Prostate gland (tissue), 2 donors: ENCODE data around the gene RBCK1. TPM values are rescaled to one million over a fixed set of nuclear protein-coding genes. Genes with fewer than 3 reads are reported as not detected.
A peak's percentile ranks its signal among the peaks of the same experiment; 100 is the strongest.

ENCODE experiments used
- DNase-seq: peaks from one replicate; pipeline ENCODE4 v3.0.0-alpha.2; 2019; ENCODE audit warnings: low spot score
- H3K27ac ChIP-seq, 2 donors: fragments of 200-600 bp; sonication (generic); 2 replicates each; pipeline ENCODE4 v1.5.1; 2017 to 2019
- H3K27me3 ChIP-seq: fragments of 200-600 bp; sonication (generic); replicated peaks from 2 replicates; pipeline ENCODE4 v1.5.1; 2019; ENCODE audit not compliant: insufficient read depth
- H3K36me3 ChIP-seq, 2 donors: fragments of 200-600 bp; sonication (generic); 1 replicate in 1 of 2; 2 replicates in 1 of 2; pipeline versions ENCODE4 v1.5.1 to v1.8.1; 2017 to 2019
- H3K4me1 ChIP-seq: fragments of 200-600 bp; sonication (generic); replicated peaks from 2 replicates; pipeline ENCODE4 v1.5.1; 2019
- H3K4me3 ChIP-seq, 2 donors: fragments of 200-600 bp; sonication (generic); 2 replicates each; pipeline ENCODE4 v1.5.1; 2017 to 2019
- H3K9me3 ChIP-seq: fragments of 200-600 bp; sonication (generic); 2 replicates; pipeline ENCODE4 v1.5.1; 2017
- POLR2A ChIP-seq: fragments of 450-650 bp; IDR thresholded peaks from one replicate; pipeline ENCODE4 v1.6.1; 2016; ENCODE audit warnings: antibody characterized with exemption, mild to moderate bottlenecking
- POLR2AphosphoS5 ChIP-seq: sonication (generic); formaldehyde crosslinking; IDR thresholded peaks from one replicate; pipeline ENCODE4 v1.6.1; 2017; ENCODE audit warnings: antibody characterized with exemption
- WGBS: methylation state at CpG from one replicate; pipeline ENCODE4 v1.1.5; 2018; 5-methylcytosine and 5-hydroxymethylcytosine counted together
- intact Hi-C: fragments of 100-400 bp; cut with DNase I; formaldehyde crosslinking; loops from one replicate; pipeline ENCODE4 v1.14.2; 2022
- small RNA-seq, 2 donors: library from RNA; depleted of rRNA; stranded (forward); fragments of <200 nt; gene quantifications; one replicate each; pipeline ENCODE3, GENCODE V24; 2016
- total RNA-seq, 2 donors: library from RNA; depleted of rRNA; stranded (reverse); fragments of >200 nt; gene quantifications; one replicate each; pipeline ENCODE4 v1.1.0, GENCODE V29; 2016
- TF ChIP-seq, protein P1 (sequence below), 4 experiments: fragments of 200-600 bp in 2 of 4; fragments of 450-650 bp in 2 of 4; sonication (generic) in 2 of 4; IDR thresholded peaks; 1 replicate in 3 of 4; 2 replicates in 1 of 4; pipeline ENCODE4 v1.5.1; 2016 to 2019; ENCODE audit warnings: antibody characterized with exemption in 4 of 4, mild to moderate bottlenecking in 2 of 4, moderate library complexity in 2 of 4

Gene RBCK1
- total RNA-seq, 2 donors from 2014 or later: 108 to 158 TPM

DNA sequence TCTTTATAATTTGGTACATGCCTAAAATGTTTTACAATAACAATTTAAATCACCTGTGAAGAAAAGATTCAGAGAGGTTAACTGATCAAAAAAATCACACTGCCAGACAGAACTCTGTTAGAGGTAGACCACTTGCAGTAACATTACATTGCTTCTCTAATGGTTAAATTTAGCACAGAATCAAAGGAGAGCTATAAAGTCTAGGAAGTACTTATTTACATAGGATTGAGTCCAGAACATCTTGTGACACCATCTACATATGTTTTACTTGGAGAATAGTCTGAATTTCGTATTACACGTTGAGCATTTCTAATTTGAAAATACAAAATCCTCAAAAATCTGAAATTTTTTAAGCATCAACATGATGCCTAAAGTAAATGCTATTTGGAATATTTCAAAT lies 71.4 kb downstream of the RBCK1 start:
- Histone ChIP-seq H3K9me3 (no peaks in the 10 kb centered on the region), H3K27ac (no peak overlapping the region), H3K36me3 (peaks cover 0 to 7% of the 10 kb centered on the region in 2 donors), H3K4me1 (no peaks in the 10 kb centered on the region), H3K27me3 (no peaks in the 10 kb centered on the region), H3K4me3 (no peak overlapping the region)
- intact Hi-C loops: loop anchor here (2.0 kb wide), 1 partner anchor 125 kb away; no protein-coding TSS in a partner anchor
- DNase-seq: no peak
- WGBS: 22% methylated on average over 2 of the region's 2 CpGs
- TF ChIP-seq POLR2A (no peak), POLR2AphosphoS5 (peak; percentile 5)
- TF ChIP-seq, protein P1, sequence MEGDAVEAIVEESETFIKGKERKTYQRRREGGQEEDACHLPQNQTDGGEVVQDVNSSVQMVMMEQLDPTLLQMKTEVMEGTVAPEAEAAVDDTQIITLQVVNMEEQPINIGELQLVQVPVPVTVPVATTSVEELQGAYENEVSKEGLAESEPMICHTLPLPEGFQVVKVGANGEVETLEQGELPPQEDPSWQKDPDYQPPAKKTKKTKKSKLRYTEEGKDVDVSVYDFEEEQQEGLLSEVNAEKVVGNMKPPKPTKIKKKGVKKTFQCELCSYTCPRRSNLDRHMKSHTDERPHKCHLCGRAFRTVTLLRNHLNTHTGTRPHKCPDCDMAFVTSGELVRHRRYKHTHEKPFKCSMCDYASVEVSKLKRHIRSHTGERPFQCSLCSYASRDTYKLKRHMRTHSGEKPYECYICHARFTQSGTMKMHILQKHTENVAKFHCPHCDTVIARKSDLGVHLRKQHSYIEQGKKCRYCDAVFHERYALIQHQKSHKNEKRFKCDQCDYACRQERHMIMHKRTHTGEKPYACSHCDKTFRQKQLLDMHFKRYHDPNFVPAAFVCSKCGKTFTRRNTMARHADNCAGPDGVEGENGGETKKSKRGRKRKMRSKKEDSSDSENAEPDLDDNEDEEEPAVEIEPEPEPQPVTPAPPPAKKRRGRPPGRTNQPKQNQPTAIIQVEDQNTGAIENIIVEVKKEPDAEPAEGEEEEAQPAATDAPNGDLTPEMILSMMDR (IDR thresholded peaks at IDR 0.05): no peak

DNA sequence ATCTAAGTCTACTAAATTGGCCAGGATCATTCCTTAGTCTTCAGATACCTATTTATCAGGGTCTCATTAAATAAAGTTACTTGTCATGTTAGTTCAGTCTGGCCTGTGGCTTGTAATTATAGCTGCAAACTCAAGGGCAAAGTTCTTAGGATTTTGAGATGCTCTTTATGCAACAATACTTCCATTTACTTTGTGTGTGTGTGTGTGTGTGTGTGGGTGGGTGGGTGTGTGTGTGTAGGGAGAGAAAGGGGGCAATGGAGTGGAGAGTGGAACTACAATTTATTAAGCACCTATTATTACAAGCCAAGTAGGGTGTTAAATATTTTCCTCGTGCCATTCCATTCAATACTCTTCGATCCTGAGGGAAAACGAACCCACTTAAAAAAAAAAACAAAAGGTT lies 71.9 kb downstream of the RBCK1 start:
- peak overlapping the region in 1 of 2 donors; percentile 42 for H3K27ac ChIP-seq
- no peaks in the 10 kb centered on the region for H3K27me3 ChIP-seq
- TF ChIP-seq, protein P1 (IDR thresholded peaks at IDR 0.05): no peak
- TF ChIP-seq POLR2AphosphoS5 (no peak), POLR2A (no peak)
- intact Hi-C loops: no loop called here
- H3K9me3 ChIP-seq: no peaks in the 10 kb centered on the region
- DNase-seq: no peak
- H3K4me3 ChIP-seq: no peak overlapping the region
- peaks cover 0 to 7% of the 10 kb centered on the region in 2 donors for H3K36me3 ChIP-seq
- H3K4me1 ChIP-seq: no peaks in the 10 kb centered on the region
- WGBS: 33% methylated on average over 3 of the region's 3 CpGs

DNA sequence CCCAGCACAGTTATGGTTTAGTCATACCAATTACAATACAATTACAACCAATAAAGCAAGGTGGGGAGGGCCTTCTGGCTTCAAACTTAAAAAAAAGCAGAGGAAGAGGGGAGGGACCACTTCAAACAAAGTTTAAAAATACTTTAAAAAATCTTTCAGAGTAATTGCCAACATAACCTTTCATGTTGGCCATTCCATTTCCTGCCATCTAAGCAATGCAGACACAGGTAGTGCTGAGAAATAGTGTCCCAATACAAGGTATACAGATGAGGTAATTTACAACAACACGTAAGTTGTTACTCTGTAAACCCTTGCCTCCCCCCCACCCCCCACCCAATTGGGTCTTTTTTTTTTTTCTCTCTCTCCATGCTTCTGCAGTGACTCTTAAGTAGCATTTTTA lies 73.1 kb downstream of the RBCK1 start:
- TF ChIP-seq, protein P1 (IDR thresholded peaks at IDR 0.05): no peak
- TF ChIP-seq POLR2A (no peak), POLR2AphosphoS5 (no peak)
- WGBS: 68% methylated on average over 1 of the region's 1 CpG
- Histone ChIP-seq H3K4me1 (no peaks in the 10 kb centered on the region), H3K27me3 (no peaks in the 10 kb centered on the region), H3K27ac (no peak overlapping the region), H3K4me3 (no peak overlapping the region), H3K9me3 (no peaks in the 10 kb centered on the region), H3K36me3 (peaks cover 3 to 7% of the 10 kb centered on the region in 2 donors)
- intact Hi-C loops: no loop called here
- no peak for DNase-seq

Small RNA genes lying within 50 kb of the gene (small RNA-seq; reads per million reads assigned to genes)
- gene RF00019: 0 reads per million in 2 donors

Other genes starting within 250 kb of the RBCK1 start
- not detected for gene DEFB128, start 218.6 kb upstream of the RBCK1 start, total RNA-seq
- gene DEFB129, start 181.0 kb upstream of the RBCK1 start, total RNA-seq: not detected
- 1 to 10 TPM; 2.2 to 3.3 TPM for gene DEFB132, start 150.6 kb upstream of the RBCK1 start, total RNA-seq
- 10 to 100 TPM in 1 of 2 donors, 1 to 10 TPM in 1; 4.7 to 16.1 TPM for gene C20orf96, start 117.5 kb upstream of the RBCK1 start, total RNA-seq
- 10 to 100 TPM; 16.3 to 27.0 TPM for gene ZCCHC3, start 110.7 kb upstream of the RBCK1 start, total RNA-seq
- 10 to 100 TPM; 10.7 to 21.0 TPM for gene SOX12, start 82.7 kb upstream of the RBCK1 start, total RNA-seq
- gene NRSN2, start 61.2 kb upstream of the RBCK1 start, total RNA-seq: 10 to 100 TPM; 26.3 to 48.3 TPM
- gene TRIB3, start 27.5 kb upstream of the RBCK1 start, total RNA-seq: 10 to 100 TPM; 11.8 to 22.7 TPM
- 10 to 100 TPM; 38.0 to 53.1 TPM for gene TBC1D20, start 54.2 kb downstream of the RBCK1 start, total RNA-seq
- 100 to 1,000 TPM in 1 of 2 donors, 10 to 100 TPM in 1; 66.9 to 152 TPM for gene CSNK2A1, start 135.5 kb downstream of the RBCK1 start, total RNA-seq
- under 1 TPM; 0.55 to 0.68 TPM for gene TCF15, start 202.0 kb downstream of the RBCK1 start, total RNA-seq
- gene SRXN1, start 244.9 kb downstream of the RBCK1 start, total RNA-seq: 10 to 100 TPM; 33.6 to 41.4 TPM